Measurements from ENCODE around the gene MAB21L4.
A peak's percentile ranks its signal among the peaks of the same experiment; 100 is the strongest.
"Not testable (repeated sequence)": the region's sequence is repeated elsewhere in the genome, so short reads cannot be mapped to it uniquely, and the experiment has no call there.

Gene MAB21L4

GRCh38 chr2:240857039-240858008 is 38.6 kb downstream of the MAB21L4 start:
- DNase-seq (ENCODE audit: low spot score), result no peak

DNA sequence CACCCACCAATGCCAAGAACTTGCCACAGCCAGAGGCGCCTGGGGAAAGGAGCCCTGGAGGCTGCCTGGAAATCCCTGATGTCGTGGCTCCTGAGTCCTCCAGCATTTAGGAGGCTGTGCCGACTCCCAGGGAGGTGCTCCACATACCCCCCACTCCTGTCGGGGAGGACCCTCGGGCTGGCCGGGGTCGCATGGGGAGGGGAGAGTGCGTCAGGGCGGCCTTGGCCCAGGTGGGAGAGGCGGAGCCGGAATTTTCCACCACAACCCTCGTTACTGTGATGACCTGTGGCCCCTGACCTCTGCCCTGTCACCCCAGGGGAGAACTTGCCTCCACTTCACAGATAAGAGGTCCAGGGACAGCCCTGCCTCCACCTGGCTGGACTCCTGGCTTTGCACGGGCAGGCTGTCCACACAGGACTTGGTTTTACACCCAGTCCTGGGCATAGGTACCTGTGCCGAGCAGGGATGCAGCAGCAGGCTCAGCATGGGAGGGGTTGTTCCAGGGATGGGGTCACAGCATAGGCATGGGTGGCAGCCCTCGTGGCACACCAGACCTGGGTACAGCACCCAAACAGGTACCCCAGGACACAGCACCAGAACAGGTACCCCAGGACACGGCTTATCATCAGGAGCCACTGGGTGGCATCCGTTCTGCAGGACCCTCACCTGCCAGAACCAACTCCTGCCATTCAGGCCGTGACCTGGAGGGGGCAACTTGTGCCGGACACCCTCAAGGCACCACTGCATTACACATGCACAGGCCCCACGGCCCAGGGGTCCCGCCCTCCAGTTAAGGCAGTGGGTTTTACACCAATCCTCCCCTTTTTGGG is 39.6 kb downstream of the MAB21L4 start:
- no peak for DNase-seq (ENCODE audit: low spot score)

DNA sequence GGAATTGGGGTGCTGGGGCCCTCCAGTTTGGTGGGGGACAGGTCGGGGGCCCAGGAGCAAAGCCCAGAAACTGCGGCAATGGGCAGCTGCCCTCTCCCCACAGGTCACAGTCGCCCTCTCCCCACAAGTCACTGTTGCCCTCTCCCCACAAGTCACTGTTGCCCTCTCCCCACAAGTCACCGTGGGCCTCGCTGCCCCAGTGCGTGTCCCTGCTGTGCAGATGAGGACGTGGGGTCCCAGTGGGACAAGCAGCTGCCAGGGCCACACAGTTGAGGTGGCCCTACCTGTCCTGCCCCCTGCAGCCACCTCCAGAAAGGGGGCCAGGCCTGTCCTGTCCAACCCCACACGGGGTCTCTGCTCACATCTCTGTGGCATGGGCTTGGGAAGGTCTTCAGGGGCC is 40.3 kb downstream of the MAB21L4 start:
- no peak for DNase-seq (ENCODE audit: low spot score)

- no peak for DNase-seq (ENCODE audit: low spot score)
Measured at GRCh38 chr2:240852671-240853314, 43.2 kb downstream of the MAB21L4 start.

- peak; percentile 87 for DNase-seq (ENCODE audit: low spot score)
Measured at GRCh38 chr2:240851078-240851991, 44.6 kb downstream of the MAB21L4 start.

DNA sequence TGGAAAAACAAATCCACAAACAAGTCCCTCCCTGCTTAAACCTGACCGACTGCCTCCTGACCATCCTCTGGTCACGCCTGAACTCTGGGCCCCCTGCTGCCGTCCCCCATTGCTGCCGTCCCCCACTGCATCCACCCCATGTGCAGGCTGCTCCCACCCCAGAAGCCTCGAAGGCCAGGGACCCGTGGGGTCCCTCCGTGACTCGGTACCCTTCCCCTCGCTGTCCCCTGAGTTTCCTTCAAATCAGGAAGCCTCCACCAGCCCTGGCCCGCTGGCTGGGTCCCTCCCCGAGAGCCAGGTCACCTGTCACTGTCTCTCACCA is 45.2 kb downstream of the MAB21L4 start:
- no peak for DNase-seq (ENCODE audit: low spot score)

DNA sequence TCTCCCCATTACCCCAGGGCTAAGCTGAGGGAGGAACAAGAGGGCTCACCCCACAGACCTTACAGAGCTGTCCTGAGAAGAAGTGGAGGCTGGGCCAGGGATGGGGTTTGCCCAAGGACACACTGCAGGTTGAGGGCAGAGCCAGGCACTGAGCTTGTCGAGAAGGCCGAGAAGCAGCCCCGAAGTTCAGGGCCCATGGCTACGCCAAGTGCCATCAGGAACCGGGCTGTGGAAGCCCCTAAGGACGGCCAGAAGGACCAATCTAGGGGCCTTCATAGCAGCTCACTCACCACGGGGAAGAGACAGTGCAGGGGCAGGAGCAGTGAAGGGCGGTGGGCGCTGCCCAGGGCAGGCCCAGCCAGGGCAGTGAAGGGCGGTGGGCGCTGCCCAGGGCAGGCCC is 45.9 kb downstream of the MAB21L4 start:
- no peak for DNase-seq (ENCODE audit: low spot score)

DNA sequence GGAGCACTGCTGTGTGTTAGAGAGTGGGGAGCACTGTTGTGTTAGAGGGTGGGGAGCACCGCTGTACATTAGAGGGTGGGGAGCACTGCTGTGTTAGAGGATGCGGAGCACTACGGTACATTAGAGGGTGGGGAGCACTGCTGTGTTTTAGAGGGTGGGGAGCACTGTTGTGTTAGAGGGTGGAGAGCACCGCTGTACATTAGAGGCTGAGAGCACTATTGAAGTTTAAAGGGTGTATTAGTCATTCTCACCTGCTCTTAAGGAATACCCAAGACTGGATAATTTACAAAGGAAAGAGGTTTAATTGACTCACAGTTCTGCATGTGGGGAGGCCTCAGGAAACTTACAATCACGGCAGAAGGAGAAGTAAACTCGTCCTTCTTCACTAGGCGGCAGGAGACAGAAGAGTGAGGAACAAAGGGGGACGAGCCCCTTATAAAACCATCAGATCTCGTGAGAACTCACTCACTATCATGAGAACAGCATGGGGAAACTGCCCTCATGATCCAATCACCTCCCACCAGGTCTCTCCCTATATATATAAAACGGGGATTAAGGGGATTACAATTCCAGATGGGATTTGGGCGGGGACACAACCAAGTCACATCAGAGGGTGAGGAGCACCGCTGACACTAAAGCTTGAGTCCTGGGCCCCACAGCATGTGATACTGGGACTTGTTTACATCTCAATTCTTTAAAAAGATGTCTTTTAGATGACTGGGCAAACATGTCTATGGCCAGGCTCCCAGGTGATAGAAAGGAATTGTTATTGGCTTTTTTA is 46.9 kb downstream of the MAB21L4 start:
- no peak for DNase-seq (ENCODE audit: low spot score)

DNA sequence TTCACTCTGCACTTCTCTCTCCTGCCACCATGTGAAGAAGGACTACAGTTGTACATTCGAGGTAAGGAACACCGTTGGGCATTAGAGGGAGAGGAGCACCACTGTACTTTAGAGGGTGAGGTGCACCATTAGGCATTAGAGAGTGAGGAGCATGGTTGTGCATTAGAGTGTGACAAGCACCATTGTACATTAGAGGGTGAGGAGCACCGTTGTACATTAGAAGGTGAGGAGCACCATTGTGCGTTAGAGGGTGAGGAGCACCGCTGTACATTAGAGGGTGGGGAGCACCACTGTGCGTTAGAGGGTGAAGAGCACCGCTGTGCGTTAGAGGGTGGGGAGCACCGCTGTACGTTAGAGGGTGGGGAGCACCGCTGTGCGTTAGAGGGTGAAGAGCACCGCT is 48.1 kb downstream of the MAB21L4 start:
- DNase-seq (ENCODE audit: low spot score), result no peak

GRCh38 chr2:240846873-240847595 is 48.9 kb downstream of the MAB21L4 start:
- DNase-seq (ENCODE audit: low spot score), result no peak

- DNase-seq (ENCODE audit: low spot score), result not testable (repeated sequence)
Measured at GRCh38 chr2:240846309-240846708, 49.6 kb downstream of the MAB21L4 start.

DNA sequence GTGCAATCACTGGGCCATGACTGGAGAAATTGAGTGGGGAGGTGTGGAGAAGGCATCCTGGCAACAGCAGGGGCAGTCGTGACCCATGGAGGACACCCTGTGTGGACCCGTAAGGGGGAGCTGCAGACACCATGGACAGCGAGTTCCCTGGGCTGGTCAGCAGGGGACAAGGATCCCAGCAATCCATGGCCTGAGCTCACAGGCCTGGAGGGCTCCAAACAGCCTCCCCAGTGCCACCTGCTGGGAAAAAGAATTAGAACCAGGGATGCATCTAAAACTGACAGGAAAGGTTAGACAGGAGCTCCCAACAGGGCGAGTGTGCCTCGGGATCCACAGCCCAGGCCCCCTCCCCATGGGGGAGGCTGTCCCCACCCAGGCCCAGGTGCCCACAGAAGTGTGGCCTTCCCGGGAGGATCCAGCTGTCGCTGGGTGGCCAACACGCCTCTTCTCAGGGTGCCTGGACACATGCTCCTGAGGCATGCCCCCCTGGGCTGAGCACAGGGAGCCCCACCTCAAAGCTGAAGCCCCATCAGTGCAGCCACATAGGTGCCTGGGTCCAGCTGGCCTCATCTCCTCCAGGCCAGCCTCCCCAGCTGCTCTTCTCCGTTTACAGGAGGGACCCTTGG is 55.4 kb downstream of the MAB21L4 start:
- peak; percentile 75 for DNase-seq (ENCODE audit: low spot score)

DNA sequence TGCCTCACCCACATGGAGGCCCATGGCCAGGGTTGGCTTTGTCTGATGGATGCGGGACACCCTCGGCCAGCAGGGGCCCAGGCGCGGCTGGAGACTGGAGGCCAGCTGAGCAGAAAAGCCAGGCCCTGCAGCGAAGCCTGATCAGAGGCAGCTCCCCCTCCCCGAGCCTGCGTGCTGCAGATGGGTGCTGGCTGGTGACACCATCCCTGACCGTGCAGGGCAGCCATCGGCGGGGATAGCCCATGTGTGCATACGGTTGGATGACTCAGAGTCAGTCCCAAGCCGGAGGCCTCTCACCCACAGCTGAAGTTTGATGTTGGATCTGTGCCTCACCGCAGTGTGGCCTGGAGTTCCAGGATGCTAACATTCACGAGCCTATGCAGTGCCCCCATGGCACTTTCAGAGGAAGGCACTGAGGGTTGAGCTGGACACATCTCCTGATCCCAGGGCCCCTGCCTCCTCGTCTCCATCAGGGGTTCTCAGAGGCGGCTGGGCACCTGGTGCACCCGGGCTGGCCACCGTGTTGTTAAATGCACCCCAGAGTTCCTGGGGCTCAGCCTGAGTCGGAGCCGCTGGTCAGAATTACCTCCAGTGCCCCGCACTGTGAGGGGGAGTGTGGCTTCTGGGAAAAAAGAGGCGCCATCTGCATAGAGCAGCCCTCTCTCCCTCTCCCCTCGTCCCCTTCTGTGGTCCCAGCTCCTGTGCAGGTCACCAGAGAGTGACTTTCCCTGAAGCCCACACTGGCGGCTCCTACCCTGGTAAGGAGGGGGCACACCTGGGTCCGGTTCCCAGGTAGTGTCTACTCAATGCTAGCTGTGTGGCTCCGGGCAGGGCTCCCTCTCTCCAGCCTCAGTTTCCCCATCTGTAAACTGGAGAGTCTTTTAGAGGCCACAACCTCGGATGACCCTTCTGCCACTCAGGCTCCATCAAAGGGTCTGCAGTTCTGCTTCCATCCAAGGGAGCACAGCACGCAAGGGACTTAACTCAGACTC is 56.5 kb downstream of the MAB21L4 start:
- no peak for DNase-seq (ENCODE audit: low spot score)

- no peak for DNase-seq (ENCODE audit: low spot score)
Measured at GRCh38 chr2:240837621-240838020, 58.3 kb downstream of the MAB21L4 start.

GRCh38 chr2:240836781-240837467 is 59.0 kb downstream of the MAB21L4 start:
- no peak for DNase-seq (ENCODE audit: low spot score)
